B cell (primary cell): Measurements from ENCODE around the gene VWA5B1. TPM values are rescaled to one million over a fixed set of nuclear protein-coding genes. Genes with fewer than 3 reads are reported as not detected.

Experiments
- ATAC-seq: fragments of 200-7000 bp; cut with Tn5 transposase; one replicate; pipeline ENCODE4 v1.10.0; 2021; ENCODE audit warnings: low read depth, mild to moderate bottlenecking, moderate number of reproducible peaks, moderate library complexity
- CTCF ChIA-PET: fragments of 350-600 bp; sonication (Branson Sonifier 250); formaldehyde crosslinking; loops from one replicate; lab custom pipeline; 2021; ENCODE audit warnings: antibody characterized with exemption, inconsistent platforms; lab: Charles Lee
- POLR2A ChIA-PET: fragments of 350-600 bp; sonication (Branson Sonifier 250); formaldehyde crosslinking; loops from one replicate; lab custom pipeline; 2021; ENCODE audit warnings: antibody characterized with exemption; lab: Charles Lee
- DNase-seq: peaks from one replicate; pipeline ENCODE4 v3.0.0; 2013
- H2AFZ ChIP-seq: 2 replicates; pipeline ENCODE4 v1.6.1; 2012; ENCODE audit warnings: mild to moderate bottlenecking, low read depth, low read length; ENCODE audit not compliant: insufficient read depth, poor library complexity, severe bottlenecking
- H3K27ac ChIP-seq, 2 donors: 1 replicate in 1 of 2; 2 replicates in 1 of 2; pipeline ENCODE4 v1.5.1; 2012 to 2013; ENCODE audit warnings: low read length in 2 of 2, mild to moderate bottlenecking in 2 of 2, moderate library complexity in 1 of 2
- H3K27me3 ChIP-seq, 4 experiments: fragments of 200-600 bp in 1 of 4; sonication (generic) in 1 of 4; replicated peaks in 1 of 4; 1 replicate in 2 of 4; 2 replicates in 2 of 4; pipeline versions ENCODE4 v1.6.1 to v1.7.0; 2013 to 2016; ENCODE audit warnings: low read length in 3 of 4, mild to moderate bottlenecking in 2 of 4, mixed read lengths in 1 of 4, moderate library complexity in 1 of 4; ENCODE audit not compliant: insufficient read depth in 4 of 4, control insufficient read depth in 3 of 4; ENCODE audit errors: control extremely low read depth in 1 of 4
- H3K36me3 ChIP-seq, 2 experiments: replicated peaks in 1 of 2; 1 replicate in 1 of 2; 2 replicates in 1 of 2; pipeline versions ENCODE4 v1.6.1 to v1.7.1; 2013; ENCODE audit warnings: low read length in 1 of 2; ENCODE audit not compliant: insufficient read depth in 2 of 2, control insufficient read depth in 1 of 2; ENCODE audit errors: control extremely low read depth in 1 of 2, extremely low read depth in 1 of 2
- H3K4me1 ChIP-seq, 2 donors: fragments of 200-600 bp in 1 of 2; sonication (generic) in 1 of 2; 1 replicate in 1 of 2; 2 replicates in 1 of 2; pipeline versions ENCODE4 v1.5.1 to v1.6.1; 2013 to 2017; ENCODE audit warnings: low read length in 2 of 2; ENCODE audit not compliant: control insufficient read depth in 2 of 2, insufficient read depth in 2 of 2
- H3K4me2 ChIP-seq: replicated peaks from 2 replicates; pipeline ENCODE3; 2012; ENCODE audit warnings: mild to moderate bottlenecking, low read depth, low read length; ENCODE audit not compliant: poor library complexity, severe bottlenecking
- H3K4me3 ChIP-seq, 5 experiments: fragments of 200-600 bp in 1 of 5; sonication (generic) in 1 of 5; 1 replicate in 3 of 5; 2 replicates in 2 of 5; pipeline versions ENCODE4 v1.5.1 to v1.7.0; 2011 to 2016; ENCODE audit warnings: low read length in 4 of 5, mild to moderate bottlenecking in 4 of 5, low read depth in 2 of 5, control low read depth in 1 of 5, moderate library complexity in 1 of 5; ENCODE audit not compliant: insufficient read depth in 1 of 5; ENCODE audit errors: control extremely low read depth in 1 of 5, extremely low read depth in 1 of 5
- H3K79me2 ChIP-seq: fragments of 200-600 bp; sonication (generic); one replicate; pipeline ENCODE4 v1.6.0; 2016; ENCODE audit warnings: low read length; ENCODE audit not compliant: control insufficient read depth, insufficient read depth
- H3K9ac ChIP-seq: fragments of 200-600 bp; sonication (generic); 2 replicates; pipeline ENCODE4 v1.6.1; 2017; ENCODE audit warnings: mild to moderate bottlenecking, low read length, moderate library complexity
- H3K9me3 ChIP-seq, 3 donors: one replicate each; pipeline versions ENCODE4 v1.6.1 to v1.7.1; 2013; ENCODE audit warnings: low read length in 2 of 3; ENCODE audit not compliant: control insufficient read depth in 2 of 3, insufficient read depth in 1 of 3; ENCODE audit errors: control extremely low read depth in 1 of 3
- H4K20me1 ChIP-seq: 2 replicates; pipeline ENCODE4 v1.6.0; 2012; ENCODE audit warnings: mild to moderate bottlenecking, low read length; ENCODE audit not compliant: insufficient read depth, control insufficient read depth, poor library complexity, severe bottlenecking
- H3K27ac Mint-ChIP-seq: one replicate; pipeline ENCODE4 v1.8.0; 2021; ENCODE audit warnings: mixed read lengths
- H3K27me3 Mint-ChIP-seq: one replicate; pipeline ENCODE4 v1.8.0; 2021; ENCODE audit warnings: mixed read lengths
- H3K4me1 Mint-ChIP-seq: one replicate; pipeline ENCODE4 v1.8.0; 2021; ENCODE audit warnings: mixed read lengths
- H3K4me3 Mint-ChIP-seq: one replicate; pipeline ENCODE4 v1.8.0; 2021; ENCODE audit warnings: mixed read lengths
- H3K9me3 Mint-ChIP-seq: one replicate; pipeline ENCODE4 v1.8.0; 2022; ENCODE audit warnings: mixed read lengths; ENCODE audit not compliant: insufficient read depth
- CTCF ChIP-seq: fragments of 200-600 bp; IDR thresholded peaks from one replicate; pipeline ENCODE4 v1.8.0; 2022; ENCODE audit warnings: antibody characterized with exemption, mild to moderate bottlenecking
- EZH2 ChIP-seq: IDR thresholded peaks from 2 replicates; pipeline ENCODE4 v1.6.1; 2012; ENCODE audit warnings: borderline replicate concordance, low read depth, mild to moderate bottlenecking, moderate library complexity, low read length; ENCODE audit not compliant: insufficient read depth, poor library complexity, severe bottlenecking
- WGBS: methylation state at CpG from one replicate; pipeline ENCODE4 v1.1.5; 2013; ENCODE audit warnings: missing lambda C conversion rate; ENCODE audit not compliant: insufficient coverage; 5-methylcytosine and 5-hydroxymethylcytosine counted together
- intact Hi-C: fragments of 100-400 bp; cut with micrococcal nuclease; formaldehyde crosslinking; loops from one replicate; pipeline ENCODE4 v1.10.0; 2022
- polyA plus RNA-seq: library from polyadenylated mRNA; depleted of rRNA; stranded (reverse); fragments of >200 nt; gene quantifications from 2 replicates; pipeline ENCODE4 v1.2.3, GENCODE V29; 2012
- total RNA-seq, 2 donors: library from RNA; stranded (reverse); fragments of 120-200 nt in 1 of 2; gene quantifications; 1 replicate in 1 of 2; 2 replicates in 1 of 2; pipeline versions ENCODE4 v1.2.3 to v1.2.4, GENCODE V29; 2013 to 2022

Gene VWA5B1
- total and polyA plus RNA-seq, 2 donors (not counting 1 experiment from before 2014, with no cell fraction given), result not detected

DNA sequence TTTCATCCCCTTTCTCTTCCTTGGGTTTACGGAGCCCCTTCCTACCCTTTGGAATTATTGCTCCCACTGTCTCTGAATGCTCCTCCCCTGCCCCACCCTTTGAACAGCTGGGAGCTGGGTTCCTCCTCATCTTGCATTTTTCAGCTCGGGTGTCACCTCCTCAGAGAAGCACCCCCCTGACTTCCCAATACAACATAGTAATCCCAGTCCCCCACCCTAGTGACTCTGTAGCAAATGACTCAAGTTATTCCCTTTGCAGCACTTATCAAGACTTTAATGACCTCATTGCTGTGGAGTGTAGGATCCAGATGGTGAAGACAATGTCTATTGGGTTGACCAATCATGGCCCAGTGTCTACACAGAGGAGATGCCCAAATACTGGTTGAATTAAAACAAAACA, 8.9 kb upstream of the VWA5B1 start:
- TF ChIP-seq CTCF, result no peak
- ChIA-PET CTCF (no interaction called here), POLR2A (no interaction called here)
- Histone ChIP-seq H3K4me1 (peaks cover 3 to 16% of the 10 kb centered on the region in 2 donors), H3K4me2 (no peak overlapping the region), H3K9me3 (peaks cover 0 to 8% (median 0%) of the 10 kb centered on the region in 3 donors), H2AFZ (no peak overlapping the region), H3K9ac (no peak overlapping the region), H3K27ac (no peak overlapping the region), H3K4me3 (no peak overlapping the region), H3K79me2 (no peaks in the 10 kb centered on the region), H4K20me1 (no peaks in the 10 kb centered on the region), H3K27me3 (no peaks in the 10 kb centered on the region), H3K36me3 (no peaks in the 10 kb centered on the region)
- no peak overlapping the region for H3K27ac Mint-ChIP-seq
- H3K4me1 Mint-ChIP-seq, result peaks cover 17% of the 10 kb centered on the region
- H3K9me3 Mint-ChIP-seq, result peaks cover 7% of the 10 kb centered on the region
- DNase-seq, result no peak
- H3K4me3 Mint-ChIP-seq, result no peak overlapping the region
- no peak for ATAC-seq
- peaks cover 40% of the 10 kb centered on the region for H3K27me3 Mint-ChIP-seq
- intact Hi-C loops, result no loop called here
- WGBS, result 77% methylated on average over 2 of the region's 2 CpGs

DNA sequence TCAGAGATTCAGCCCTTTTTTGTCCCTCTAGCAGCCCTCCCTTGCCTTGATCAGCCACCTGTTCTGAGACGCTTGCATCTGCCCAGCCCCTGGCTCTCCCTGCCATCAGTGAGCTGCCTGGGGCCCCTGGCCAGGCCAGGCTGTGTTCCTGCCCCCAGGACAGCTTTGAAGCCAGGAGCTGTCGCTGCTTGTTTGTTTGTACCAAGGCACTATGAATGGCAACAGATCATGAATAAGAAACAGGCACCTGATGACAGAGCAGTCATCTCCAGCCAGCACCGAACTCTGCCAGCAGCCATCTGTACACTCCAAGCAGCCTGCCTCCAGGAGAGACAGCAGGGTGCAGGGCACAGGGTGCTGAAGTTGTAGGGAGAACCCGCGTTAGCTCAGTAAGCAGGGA, 8.1 kb upstream of the VWA5B1 start:
- ChIA-PET POLR2A (no interaction called here), CTCF (no interaction called here)
- Histone ChIP-seq H3K4me1 (peaks cover 3 to 16% of the 10 kb centered on the region in 2 donors), H4K20me1 (no peaks in the 10 kb centered on the region), H3K4me2 (no peak overlapping the region), H3K79me2 (no peaks in the 10 kb centered on the region), H3K36me3 (no peaks in the 10 kb centered on the region), H2AFZ (no peak overlapping the region), H3K9ac (no peak overlapping the region), H3K27ac (no peak overlapping the region), H3K9me3 (peaks cover 0 to 8% (median 0%) of the 10 kb centered on the region in 3 donors), H3K27me3 (no peaks in the 10 kb centered on the region), H3K4me3 (no peak overlapping the region)
- Mint-ChIP-seq H3K27ac (no peak overlapping the region), H3K27me3 (peaks cover 46% of the 10 kb centered on the region), H3K4me1 (peaks cover 17% of the 10 kb centered on the region), H3K9me3 (peaks cover 7% of the 10 kb centered on the region), H3K4me3 (no peak overlapping the region)
- intact Hi-C loops, result no loop called here
- 63% methylated on average over 3 of the region's 5 CpGs for WGBS
- DNase-seq (no peak), ATAC-seq (no peak)
- TF ChIP-seq EZH2 (no peak), CTCF (no peak)
